K562 (cell line): Measurements from ENCODE around the gene CIAO3. TPM values are rescaled to one million over a fixed set of nuclear protein-coding genes. Genes with fewer than 3 reads are reported as not detected.

Source experiments
- CXXC5 ChIP-seq: fragments of 250-450 bp; sonication (Bioruptor Pico); IDR thresholded peaks from 2 replicates; pipeline ENCODE4 v1.8.0; 2022; ENCODE audit warnings: inconsistent platforms, mild to moderate bottlenecking, moderate library complexity
- E4F1 ChIP-seq: fragments of 250-450 bp; sonication (Bioruptor Pico); IDR thresholded peaks from 2 replicates; pipeline ENCODE4 v1.5.0; 2021; ENCODE audit warnings: mild to moderate bottlenecking, borderline replicate concordance
- EWSR1 ChIP-seq: fragments of 450-650 bp; IDR thresholded peaks from 2 replicates; pipeline ENCODE4 v1.6.1; 2018; ENCODE audit warnings: borderline replicate concordance, mild to moderate bottlenecking, low read depth, moderate library complexity; ENCODE audit not compliant: partially characterized antibody
- ILF3 ChIP-seq: fragments of 450-650 bp; IDR thresholded peaks from 2 replicates; pipeline ENCODE4 v1.6.1; 2018; ENCODE audit warnings: antibody characterized with exemption, mild to moderate bottlenecking, moderate library complexity, borderline replicate concordance
- MAZ ChIP-seq, 2 experiments: fragments of 450-650 bp in 1 of 2; sonication (generic) in 1 of 2; formaldehyde crosslinking; IDR thresholded peaks in 1 of 2; conservative IDR thresholded peaks in 1 of 2; 2 replicates each; pipeline versions ENCODE4 v1.4.0 to v1.5.0; 2020; ENCODE audit warnings: mild to moderate bottlenecking in 1 of 2, missing genetic modification reagents in 1 of 2
- MYNN ChIP-seq, 2 experiments: sonication (generic); formaldehyde crosslinking in 1 of 2; IDR thresholded peaks; 2 replicates each; pipeline versions ENCODE4 v1.5.0 to v1.6.1; 2016 to 2020; ENCODE audit warnings: antibody characterized with exemption in 1 of 2, missing genetic modification reagents in 1 of 2
- NFE2L1 ChIP-seq: fragments of 450-650 bp; IDR thresholded peaks from 2 replicates; pipeline ENCODE4 v1.6.1; 2016; ENCODE audit warnings: missing genetic modification characterization, low read depth, mild to moderate bottlenecking, missing compliant biosample characterization, moderate library complexity, borderline replicate concordance
- RBM39 ChIP-seq: fragments of 200-400 bp; formaldehyde crosslinking; optimal IDR thresholded peaks from 2 replicates; pipeline ENCODE3; 2018; ENCODE audit warnings: low read depth, low read length
- SMAD3 ChIP-seq: fragments of 450-650 bp; formaldehyde crosslinking; conservative IDR thresholded peaks from 2 replicates; pipeline ENCODE4 v1.4.0; 2020; ENCODE audit warnings: mild to moderate bottlenecking
- SREBF2 ChIP-seq: sonication (generic); formaldehyde crosslinking; IDR thresholded peaks from 2 replicates; pipeline ENCODE4 v1.4.0; 2020; ENCODE audit warnings: mild to moderate bottlenecking, missing genetic modification reagents
- USF2 ChIP-seq: sonication (generic); formaldehyde crosslinking; IDR thresholded peaks from 2 replicates; pipeline ENCODE4 v1.5.0; 2020; ENCODE audit warnings: missing genetic modification reagents
- ZBTB43 ChIP-seq: sonication (generic); formaldehyde crosslinking; IDR thresholded peaks from 2 replicates; pipeline ENCODE4 v1.8.0; 2023; ENCODE audit warnings: mild to moderate bottlenecking, missing genetic modification reagents
- ZBTB8A ChIP-seq: fragments of 450-650 bp; IDR thresholded peaks from 2 replicates; pipeline ENCODE4 v1.6.1; 2018; ENCODE audit warnings: mild to moderate bottlenecking, moderate library complexity; ENCODE audit not compliant: partially characterized antibody
- ZNF217 ChIP-seq: sonication (generic); formaldehyde crosslinking; IDR thresholded peaks from 2 replicates; pipeline ENCODE4 v1.8.0; 2022; ENCODE audit warnings: mild to moderate bottlenecking, missing genetic modification reagents
- ZNF232 ChIP-seq: sonication (generic); formaldehyde crosslinking; IDR thresholded peaks from 2 replicates; pipeline ENCODE4 v1.8.0; 2022; ENCODE audit warnings: mild to moderate bottlenecking, missing genetic modification reagents
- ZNF324 ChIP-seq: fragments of 250-450 bp; sonication (Bioruptor Pico); IDR thresholded peaks from 2 replicates; pipeline ENCODE4 v1.4.0; 2020; ENCODE audit warnings: mild to moderate bottlenecking
- ZNF395 ChIP-seq: fragments of 200-800 bp; sonication (Bioruptor generic); IDR thresholded peaks from 2 replicates; pipeline ENCODE4 v1.6.1; 2017; ENCODE audit warnings: missing genetic modification characterization, missing compliant biosample characterization
- ZNF561 ChIP-seq: fragments of 450-650 bp; formaldehyde crosslinking; conservative IDR thresholded peaks from 2 replicates; pipeline ENCODE4 v1.4.0; 2020; ENCODE audit warnings: mild to moderate bottlenecking, moderate library complexity
- polyA plus RNA-seq, 8 experiments: library from polyadenylated mRNA; depleted of rRNA in 4 of 8; stranded (reverse) in 5 of 8; unstranded in 3 of 8; fragments of >200 nt; fragmentation: Nextera tagmentation in 2 of 8; fragmentation: Illumina TruSeq in 1 of 8; extraction: Ambion mirVana in 2 of 8; extraction: Trizol in 1 of 8; gene quantifications; 2 replicates each; pipeline versions ENCODE4 v1.2.1 to v1.2.3, GENCODE V29; 2011 to 2014; ENCODE audit warnings: inconsistent platforms in 1 of 8, missing spikeins in 1 of 8
- total RNA-seq, 7 experiments: library from RNA; depleted of rRNA in 6 of 7; stranded (reverse); fragments of >200 nt in 6 of 7; fragmentation: Illumina TruSeq in 2 of 7; extraction: Trizol in 2 of 7; gene quantifications; 2 replicates each; pipeline versions ENCODE4 v1.2.1 to v1.2.3, GENCODE V29; 2011 to 2021; ENCODE audit warnings: low replicate concordance in 1 of 7
- TF ChIP-seq, protein P1 (sequence below), 3 experiments: fragments of 200-800 bp in 1 of 3; sonication (Bioruptor generic) in 1 of 3; sonication (generic) in 1 of 3; formaldehyde crosslinking in 1 of 3; IDR thresholded peaks; 2 replicates each; pipeline versions ENCODE4 v1.6.1 to v1.8.0; 2016 to 2022; ENCODE audit warnings: mild to moderate bottlenecking in 2 of 3, missing compliant biosample characterization in 2 of 3, missing genetic modification characterization in 2 of 3, missing genetic modification reagents in 1 of 3

Gene CIAO3
- total and polyA plus RNA-seq, 9 of the 15 experiments (the other 6 are each of a cell fraction or from before 2014, with no cell fraction given), result 2.2 to 35.6 (median 18.7) TPM

GRCh38 chr16:681746-682427, 58.9 kb downstream of the CIAO3 start (continued):
- TF ChIP-seq, protein P1, sequence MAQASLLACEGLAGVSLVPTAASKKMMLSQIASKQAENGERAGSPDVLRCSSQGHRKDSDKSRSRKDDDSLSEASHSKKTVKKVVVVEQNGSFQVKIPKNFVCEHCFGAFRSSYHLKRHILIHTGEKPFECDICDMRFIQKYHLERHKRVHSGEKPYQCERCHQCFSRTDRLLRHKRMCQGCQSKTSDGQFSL (CRISPR knock-in tag; IDR thresholded peaks at IDR 0.05), result peak; percentile 49; the same call in 1 of the 2 replicates
- TF ChIP-seq, protein P1 (tag; IDR thresholded peaks at IDR 0.05), result no peak
- TF ChIP-seq ZNF395 (CRISPR knock-in tag), result peak; percentile 76; the same call in 1 of the 2 replicates
- peak; percentile 61 for TF ChIP-seq USF2 (CRISPR knock-in tag)
- no peak for TF ChIP-seq ZBTB8A
- TF ChIP-seq RBM39, result no peak
- no peak for TF ChIP-seq SMAD3 (CRISPR knock-in tag)
- peak; percentile 3; the same call in 1 of the 2 replicates for TF ChIP-seq MYNN (IDR thresholded peaks at IDR 0.05)
- TF ChIP-seq MYNN (CRISPR knock-in tag; IDR thresholded peaks at IDR 0.05), result no peak
- no peak for TF ChIP-seq ZNF217 (CRISPR knock-in tag)
- no peak for TF ChIP-seq ZNF324 (CRISPR knock-in tag)
- TF ChIP-seq EWSR1, result no peak
- no peak for TF ChIP-seq ZNF232
- TF ChIP-seq CXXC5 (CRISPR knock-in tag), result peak; percentile 78
- no peak for TF ChIP-seq NFE2L1 (tag)
- TF ChIP-seq ILF3, result no peak
- TF ChIP-seq ZNF561 (CRISPR knock-in tag), result no peak
- TF ChIP-seq ZBTB43 (CRISPR knock-in tag), result no peak
- no peak for TF ChIP-seq SREBF2 (CRISPR knock-in tag)
- no peak for TF ChIP-seq E4F1 (CRISPR knock-in tag)
- 0 out of 4 replicates have a peak, but pooled peaks of 1 of the 2 experiments have one; percentile 26 for TF ChIP-seq MAZ (CRISPR knock-in tag; conservative IDR thresholded peaks at IDR 0.05 in 1 of 2, IDR thresholded peaks at IDR 0.05 in 1 of 2)
